WTC11 (cell line): ENCODE results near the gene AURKAIP1. TPM values are rescaled to one million over a fixed set of nuclear protein-coding genes. Genes with fewer than 3 reads are reported as not detected.
A peak's percentile ranks its signal among the peaks of the same experiment; 100 is the strongest.

Experiments
- ATAC-seq: fragments of 200-7000 bp; cut with Tn5 transposase; 2 replicates; pipeline ENCODE4 v1.10.0; 2021; ENCODE audit warnings: mild to moderate bottlenecking, moderate library complexity
- CTCF ChIA-PET: fragments of 300-600 bp; sonication (Branson Sonifier 250); formaldehyde crosslinking; loops from one replicate; lab custom pipeline; 2021; ENCODE audit warnings: antibody characterized with exemption; lab: Charles Lee
- POLR2A ChIA-PET: fragments of 350-600 bp; sonication (Branson Sonifier 250); formaldehyde crosslinking; loops from one replicate; lab custom pipeline; 2021; ENCODE audit warnings: antibody characterized with exemption; lab: Charles Lee
- DNase-seq: peaks from one replicate; pipeline ENCODE4 v3.0.0; 2021; ENCODE audit warnings: low spot score
- H3K27ac Mint-ChIP-seq: 2 replicates; pipeline ENCODE4 v1.8.0; 2021; ENCODE audit warnings: mixed read lengths
- H3K27me3 Mint-ChIP-seq: 2 replicates; pipeline ENCODE4 v1.8.0; 2021; ENCODE audit warnings: low read depth, mild to moderate bottlenecking, moderate library complexity, mixed read lengths
- H3K36me3 Mint-ChIP-seq: 2 replicates; pipeline ENCODE4 v1.8.0; 2021; ENCODE audit warnings: mixed read lengths
- H3K4me1 Mint-ChIP-seq: 2 replicates; pipeline ENCODE4 v1.8.0; 2022; ENCODE audit warnings: mixed read lengths
- H3K4me3 Mint-ChIP-seq: 2 replicates; pipeline ENCODE4 v1.8.0; 2021; ENCODE audit warnings: mild to moderate bottlenecking, moderate library complexity, mixed read lengths
- H3K9me3 Mint-ChIP-seq: 2 replicates; pipeline ENCODE4 v1.8.0; 2021; ENCODE audit warnings: mixed read lengths
- ATF2 ChIP-seq: sonication (generic); formaldehyde crosslinking; IDR thresholded peaks from 2 replicates; pipeline ENCODE4 v1.8.1; 2022; ENCODE audit warnings: low read depth, missing genetic modification reagents, borderline replicate concordance
- E2F5 ChIP-seq: sonication (generic); formaldehyde crosslinking; IDR thresholded peaks from 2 replicates; pipeline ENCODE4 v1.8.1; 2022; ENCODE audit warnings: mild to moderate bottlenecking, moderate library complexity, missing genetic modification reagents
- FOXP1 ChIP-seq: sonication (generic); formaldehyde crosslinking; IDR thresholded peaks from 2 replicates; pipeline ENCODE4 v1.8.0; 2022; ENCODE audit warnings: missing genetic modification reagents, mild to moderate bottlenecking, moderate library complexity, borderline replicate concordance
- GRHL2 ChIP-seq: fragments of 250-450 bp; sonication (Bioruptor Pico); IDR thresholded peaks from 2 replicates; pipeline ENCODE4 v1.8.0; 2022; ENCODE audit warnings: mild to moderate bottlenecking, moderate library complexity; ENCODE audit not compliant: insufficient replicate concordance, severe bottlenecking
- MAX ChIP-seq: sonication (generic); formaldehyde crosslinking; IDR thresholded peaks from 2 replicates; pipeline ENCODE4 v1.8.0; 2022; ENCODE audit warnings: mild to moderate bottlenecking, missing genetic modification reagents
- MYBL2 ChIP-seq: sonication (generic); formaldehyde crosslinking; IDR thresholded peaks from 2 replicates; pipeline ENCODE4 v1.8.1; 2023; ENCODE audit warnings: mild to moderate bottlenecking, moderate library complexity, missing genetic modification reagents
- SOX15 ChIP-seq: fragments of 250-450 bp; sonication (Bioruptor Pico); IDR thresholded peaks from 2 replicates; pipeline ENCODE4 v1.9.0; 2021; ENCODE audit warnings: mild to moderate bottlenecking
- TP53 ChIP-seq: sonication (generic); formaldehyde crosslinking; IDR thresholded peaks from 2 replicates; pipeline ENCODE4 v1.8.1; 2023; ENCODE audit warnings: mild to moderate bottlenecking, missing genetic modification reagents
- ZNF138 ChIP-seq: sonication (generic); formaldehyde crosslinking; conservative IDR thresholded peaks from 2 replicates; pipeline ENCODE4 v1.8.1; 2022; ENCODE audit warnings: mild to moderate bottlenecking, moderate library complexity, missing genetic modification reagents
- ZNF263 ChIP-seq: sonication (generic); formaldehyde crosslinking; IDR thresholded peaks from 2 replicates; pipeline ENCODE4 v1.8.1; 2022; ENCODE audit warnings: low read depth, mild to moderate bottlenecking, moderate library complexity, missing genetic modification reagents
- ZNF281 ChIP-seq: sonication (generic); formaldehyde crosslinking; IDR thresholded peaks from 2 replicates; pipeline ENCODE4 v1.8.0; 2023; ENCODE audit warnings: mild to moderate bottlenecking, missing genetic modification reagents
- ZNF317 ChIP-seq: sonication (generic); formaldehyde crosslinking; IDR thresholded peaks from 2 replicates; pipeline ENCODE4 v1.8.1; 2023; ENCODE audit warnings: low read depth, mild to moderate bottlenecking, moderate library complexity, missing genetic modification reagents, borderline replicate concordance
- ZNF425 ChIP-seq: fragments of 250-450 bp; sonication (Bioruptor Pico); conservative IDR thresholded peaks from 2 replicates; pipeline ENCODE4 v1.9.0; 2021; ENCODE audit warnings: mild to moderate bottlenecking
- total RNA-seq: library from RNA; stranded (reverse); gene quantifications from 3 replicates; pipeline ENCODE4 v1.2.3, GENCODE V29; 2021

AURKAIP1 gene
- total RNA-seq, 1 experiment from 2014 or later, result 268 TPM

- ATAC-seq (no peak), DNase-seq (no peak)
- ChIA-PET POLR2A (interaction anchor here (2.0 kb wide), 1 partner anchor 17 kb away, joined by 5 read pairs; no protein-coding TSS in a partner anchor), CTCF (interaction anchor here (0.7 kb wide), 1 partner anchor 33 kb away, joined by 4 read pairs; no protein-coding TSS in a partner anchor)
- no peak overlapping the region for H3K4me3 Mint-ChIP-seq
- no peaks in the 10 kb centered on the region for H3K36me3 Mint-ChIP-seq
- H3K9me3 Mint-ChIP-seq, result peaks cover 4% of the 10 kb centered on the region
- H3K27me3 Mint-ChIP-seq, result no peaks in the 10 kb centered on the region
- no peaks in the 10 kb centered on the region for H3K4me1 Mint-ChIP-seq
- TF ChIP-seq FOXP1 (CRISPR knock-in tag) (0 out of 2 replicates have a peak, but pooled peaks have one; percentile 13), GRHL2 (no peak), MYBL2 (CRISPR knock-in tag) (0 out of 2 replicates have a peak, but pooled peaks have one; percentile 10)
- H3K27ac Mint-ChIP-seq, result no peak overlapping the region
These were observed 42.1 kb downstream of the AURKAIP1 start for GRCh38 chr1:1332774-1333480.

GRCh38 chr1:1332031-1332755 lies 42.8 kb downstream of the AURKAIP1 start:
- TF ChIP-seq TP53 (CRISPR knock-in tag) (no peak), ZNF138 (CRISPR knock-in tag) (no peak), E2F5 (CRISPR knock-in tag) (no peak), MAX (CRISPR knock-in tag) (no peak), ZNF263 (CRISPR knock-in tag) (no peak), ZNF317 (CRISPR knock-in tag) (no peak), ZNF281 (no peak), SOX15 (CRISPR knock-in tag) (no peak), ZNF425 (no peak), ATF2 (CRISPR knock-in tag) (no peak), GRHL2 (no peak)
- H3K4me3 Mint-ChIP-seq, result no peak overlapping the region
- peaks cover 4% of the 10 kb centered on the region for H3K9me3 Mint-ChIP-seq
- DNase-seq, result no peak
- H3K27me3 Mint-ChIP-seq, result no peaks in the 10 kb centered on the region
- POLR2A ChIA-PET, result interaction anchor here (0.5 to 2.0 kb wide), 3 partner anchors 11 to 193 kb away, joined by 3 to 5 read pairs (median 4); no protein-coding TSS in a partner anchor
- no peaks in the 10 kb centered on the region for H3K36me3 Mint-ChIP-seq
- ATAC-seq, result no peak
- H3K27ac Mint-ChIP-seq, result no peak overlapping the region
- CTCF ChIA-PET, result interaction anchor here (1.0 kb wide), 1 partner anchor 42 kb away, joined by 3 read pairs; no protein-coding TSS in a partner anchor
- H3K4me1 Mint-ChIP-seq, result no peaks in the 10 kb centered on the region
